Activated T-cell treated with anti-CD3 and anti-CD28 coated beads for 48 hours (primary cell): ENCODE results near the gene KDM5A.
"Not testable (repeated sequence)": the region's sequence is repeated elsewhere in the genome, so short reads cannot be mapped to it uniquely, and the experiment has no call there.

ENCODE experiments used
- DNase-seq: peaks from one replicate; pipeline ENCODE4 v3.0.0-alpha.2; 2020; ENCODE audit warnings: low read depth

The KDM5A gene

GRCh38 chr12:332581-333205 is 56.4 kb downstream of the KDM5A start:
- DNase-seq, result no peak

DNA sequence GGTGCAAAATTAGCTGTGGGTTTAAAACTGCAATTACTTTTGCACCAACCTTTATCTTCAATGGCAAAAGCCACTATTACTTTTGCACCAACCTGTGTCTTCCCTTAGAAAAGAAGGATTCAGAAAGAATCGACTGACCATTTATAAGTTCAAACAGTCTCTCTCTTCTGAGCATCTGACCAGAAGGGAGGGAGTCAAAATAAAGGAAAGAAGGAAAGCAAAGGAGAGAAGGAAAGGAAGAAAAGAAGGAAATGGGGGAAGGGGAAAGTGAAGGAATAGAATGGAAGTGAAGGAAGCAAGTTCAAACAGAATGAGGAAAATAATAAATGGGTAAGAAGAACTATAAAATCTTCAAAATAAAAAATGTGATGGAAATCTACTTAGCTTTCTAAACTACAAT is 57.8 kb downstream of the KDM5A start:
- DNase-seq, result no peak

- no peak for DNase-seq
These were observed 63.2 kb downstream of the KDM5A start for GRCh38 chr12:325906-326305.

DNA sequence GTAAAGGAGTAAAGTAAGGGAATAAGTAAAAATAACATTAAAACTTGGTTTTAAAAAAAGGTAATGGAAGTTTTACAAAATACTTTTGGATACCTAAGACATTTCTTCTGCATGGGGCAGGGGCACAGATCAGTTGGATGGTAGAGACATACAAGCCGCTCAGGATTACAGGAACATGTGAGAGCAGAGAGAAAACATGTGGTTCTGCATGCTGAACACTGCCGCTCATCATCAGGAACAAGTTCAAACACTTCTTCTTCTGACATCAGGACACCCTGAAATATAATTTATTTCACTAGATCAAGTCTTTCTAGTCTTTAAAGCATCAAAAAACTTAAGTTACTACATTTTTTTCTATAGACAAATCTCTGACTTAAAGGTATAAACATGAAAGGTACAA is 65.6 kb downstream of the KDM5A start:
- DNase-seq, result no peak

- DNase-seq, result no peak
These were observed 67.4 kb downstream of the KDM5A start for GRCh38 chr12:321606-322326.

DNA sequence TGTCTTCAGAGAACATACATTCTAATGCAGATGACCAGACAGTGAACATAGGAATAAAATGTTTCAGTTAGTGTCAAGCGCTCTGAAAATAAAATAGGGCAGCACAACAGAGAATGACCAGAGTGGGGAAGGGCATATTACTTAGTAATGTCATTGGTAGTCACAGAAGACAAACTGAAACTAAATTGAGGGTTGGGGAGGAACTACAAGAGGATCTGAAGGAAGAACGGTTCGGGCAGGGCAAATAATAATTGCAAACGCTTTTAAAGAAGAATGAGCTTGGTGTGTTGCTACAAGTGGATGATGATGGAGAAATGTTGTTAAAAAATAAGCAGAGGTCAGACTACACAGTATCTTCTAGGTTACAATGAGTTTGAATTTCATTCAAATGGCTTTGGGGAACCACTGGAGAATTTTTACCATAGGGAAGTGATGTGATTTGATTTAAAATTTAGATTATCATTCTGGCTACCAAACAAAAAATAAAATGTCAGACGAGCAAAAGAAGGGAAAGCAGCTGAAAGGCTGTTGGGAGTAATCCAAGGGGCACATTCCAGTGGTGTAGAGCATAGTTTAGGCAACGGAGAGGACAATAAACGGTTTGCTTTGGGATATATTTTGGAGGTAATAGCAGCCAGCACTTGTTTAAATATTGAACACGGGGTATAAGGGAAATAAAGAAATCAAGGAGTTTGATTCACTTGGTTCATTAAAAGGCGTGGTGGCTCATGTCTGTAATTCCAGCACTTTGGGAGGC is 70.2 kb downstream of the KDM5A start:
- DNase-seq, result no peak

DNA sequence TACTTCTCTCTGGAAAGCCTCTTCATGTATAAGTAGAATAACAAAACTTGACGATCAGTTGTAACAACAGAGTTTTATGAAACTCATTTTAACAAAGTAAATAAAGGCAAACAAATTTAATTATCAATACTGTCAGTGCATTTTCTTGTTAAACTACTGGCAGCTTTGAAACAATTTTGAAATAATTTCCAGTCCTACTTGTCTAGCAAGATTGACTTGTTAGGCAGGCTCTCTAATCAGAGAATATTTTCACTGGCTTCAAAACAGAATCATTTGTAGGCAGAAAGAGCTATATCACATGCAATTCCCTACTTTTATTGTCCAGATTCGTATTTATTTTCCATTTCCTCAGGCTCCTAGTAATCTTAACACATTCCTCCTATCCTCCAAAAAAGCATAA is 80.6 kb downstream of the KDM5A start:
- no peak for DNase-seq

DNA sequence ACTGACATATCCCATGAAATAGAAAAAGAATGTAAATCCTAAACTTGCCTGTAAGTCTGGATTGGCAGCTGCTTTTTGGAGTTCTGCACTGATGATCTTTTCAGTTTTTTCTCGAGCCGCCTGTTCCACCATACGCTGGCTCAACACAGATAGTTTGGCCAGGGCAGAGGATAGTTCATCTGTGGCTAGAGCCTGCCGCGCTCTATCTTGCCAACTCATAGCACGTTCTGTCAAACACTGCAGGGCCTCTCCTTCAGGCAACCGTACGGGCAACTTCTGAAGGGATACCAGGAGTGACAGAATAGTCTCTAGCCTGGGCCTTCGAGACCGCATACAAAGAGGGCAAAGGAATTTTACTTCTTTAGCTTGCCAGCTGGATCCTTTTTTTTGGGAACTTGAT is 81.7 kb downstream of the KDM5A start:
- DNase-seq, result no peak

DNA sequence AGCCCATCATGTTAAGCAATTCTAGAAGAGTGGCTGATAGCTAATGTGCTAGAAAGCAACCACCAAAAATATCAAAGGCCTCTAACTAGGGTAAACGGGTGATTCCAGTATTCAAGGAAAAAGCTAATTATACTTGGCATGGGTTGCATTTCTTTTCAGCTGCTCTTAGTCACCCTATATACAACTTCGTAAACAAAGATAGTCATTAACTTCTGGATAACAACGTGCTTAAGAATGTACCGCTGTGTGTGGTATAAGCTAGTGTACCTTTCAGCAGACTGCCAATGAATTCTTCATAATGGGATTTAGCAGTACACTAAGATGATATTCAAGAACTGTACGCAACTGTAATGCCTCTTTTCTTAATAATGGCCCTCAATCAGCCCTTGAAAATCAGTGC is 84.3 kb downstream of the KDM5A start:
- no peak for DNase-seq

- not testable (repeated sequence) for DNase-seq
These were observed 86.4 kb downstream of the KDM5A start for GRCh38 chr12:302766-303165.

DNA sequence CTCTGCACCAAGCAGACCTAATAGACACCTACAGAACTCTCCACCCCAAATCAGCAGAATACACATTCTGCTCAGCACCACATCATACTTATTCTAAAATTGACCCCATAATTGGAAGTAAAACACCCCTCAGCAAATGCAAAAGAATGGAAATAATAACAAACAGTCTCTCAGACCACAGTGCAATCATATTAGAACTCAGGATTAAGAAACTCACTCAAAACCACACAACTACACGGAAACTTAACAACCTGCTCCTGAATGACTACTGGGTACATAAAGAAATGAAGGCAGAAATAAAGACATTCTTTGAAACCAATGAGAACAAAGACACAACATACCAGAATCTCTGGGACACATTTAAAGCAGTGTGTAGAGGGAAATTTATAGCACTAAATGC is 89.0 kb downstream of the KDM5A start:
- not testable (repeated sequence) for DNase-seq

DNA sequence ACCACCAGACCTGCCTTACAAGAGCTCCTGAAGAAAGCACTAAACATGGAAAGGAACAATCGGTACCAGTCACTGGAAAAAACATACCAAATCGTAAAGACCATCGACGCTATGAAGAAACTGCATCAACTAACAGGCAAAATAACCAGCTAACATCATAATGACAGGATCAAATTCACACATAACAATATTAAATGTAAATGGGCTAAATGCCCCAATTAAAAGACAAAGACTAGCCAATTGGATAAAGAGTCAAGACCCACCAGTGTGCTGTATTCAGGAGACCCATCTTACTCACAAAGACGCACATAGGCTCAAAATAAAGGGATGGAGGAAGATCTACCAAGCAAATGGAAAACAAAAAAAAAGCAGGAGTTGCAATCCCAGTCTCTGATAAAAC is 89.6 kb downstream of the KDM5A start:
- DNase-seq, result not testable (repeated sequence)

GRCh38 chr12:298059-298458 is 91.1 kb downstream of the KDM5A start:
- not testable (repeated sequence) for DNase-seq

DNA sequence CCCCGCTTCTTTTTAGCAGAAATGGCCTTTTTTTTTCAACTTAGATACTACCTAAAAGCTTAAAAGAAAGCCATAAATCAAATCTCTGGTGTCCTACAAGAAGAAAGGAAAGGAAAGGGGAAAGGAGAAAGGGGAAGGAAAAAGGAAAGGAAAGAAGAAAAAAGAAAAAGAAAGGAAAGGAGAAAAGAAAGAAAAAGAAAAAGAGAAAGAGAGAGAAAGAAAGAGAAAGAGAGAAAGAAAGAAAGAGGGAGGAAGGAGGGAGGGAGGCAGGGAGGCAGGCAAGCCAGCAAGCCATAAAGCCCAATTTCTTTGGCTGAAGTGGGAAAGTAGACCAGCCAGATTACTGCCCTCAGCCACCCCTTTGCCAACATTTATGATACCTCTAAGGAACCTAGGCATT is 94.0 kb downstream of the KDM5A start:
- DNase-seq, result no peak

DNA sequence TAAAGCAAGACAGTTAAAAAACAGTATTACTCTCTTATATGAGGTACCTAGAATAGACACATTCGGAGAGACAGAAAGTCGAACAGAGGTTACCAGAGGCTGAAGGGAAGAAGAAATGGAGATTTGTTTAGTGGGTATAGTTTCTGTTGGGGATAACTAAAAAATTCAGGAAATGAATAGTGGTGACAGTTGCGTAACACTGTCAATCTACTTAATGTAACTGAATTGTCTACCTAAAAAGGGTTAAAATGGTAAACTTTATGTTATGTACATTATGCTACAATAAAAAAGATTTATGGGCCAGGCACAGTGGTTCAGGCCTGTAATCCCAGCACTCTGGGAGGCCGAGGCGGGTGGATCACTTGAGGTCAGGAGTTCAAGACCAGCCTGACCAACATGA is 95.9 kb downstream of the KDM5A start:
- DNase-seq, result no peak

GRCh38 chr12:292186-292585 is 96.9 kb downstream of the KDM5A start:
- no peak for DNase-seq

- no peak for DNase-seq
These were observed 97.9 kb downstream of the KDM5A start for GRCh38 chr12:291153-291723.

DNA sequence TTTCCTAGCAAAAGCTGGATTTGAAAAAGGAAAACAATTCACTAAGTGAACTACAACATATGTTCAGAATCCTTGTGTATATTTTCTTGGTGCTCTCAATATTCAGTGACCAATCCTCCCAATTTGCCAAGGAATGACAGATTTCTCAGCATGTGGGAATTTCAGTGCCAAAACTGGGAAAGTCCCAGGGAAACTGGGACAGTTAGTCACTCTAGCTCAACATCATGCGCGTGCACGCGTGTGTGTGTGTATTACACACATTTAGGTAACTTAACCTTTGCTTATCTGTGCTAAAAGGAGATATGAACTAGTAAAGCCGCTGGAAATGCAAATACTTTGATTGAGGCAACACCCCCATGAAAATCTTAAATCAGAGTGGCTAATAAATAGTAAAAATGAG is 100.4 kb downstream of the KDM5A start:
- no peak for DNase-seq

GRCh38 chr12:286531-287300 is 102.4 kb downstream of the KDM5A start:
- DNase-seq, result no peak

- no peak for DNase-seq
These were observed 111.1 kb downstream of the KDM5A start for GRCh38 chr12:278046-278445.

GRCh38 chr12:275812-276211 is 113.3 kb downstream of the KDM5A start:
- DNase-seq, result no peak

- no peak for DNase-seq
These were observed 115.7 kb downstream of the KDM5A start for GRCh38 chr12:273382-273781.
